KMS-11 (cell line): Measurements from ENCODE around the gene CAMKMT.

ENCODE experiments used
- H2AFZ ChIP-seq: fragments of 200-600 bp; sonication (generic); 2 replicates; pipeline ENCODE4 v1.6.1; 2016; ENCODE audit warnings: antibody characterized with exemption, mixed run types, low read depth
- H3K27ac ChIP-seq: fragments of 200-600 bp; sonication (generic); 2 replicates; pipeline ENCODE4 v1.6.1; 2016; ENCODE audit warnings: mild to moderate bottlenecking, mixed run types
- H3K27me3 ChIP-seq: fragments of 200-600 bp; sonication (generic); 2 replicates; pipeline ENCODE4 v1.6.1; 2017; ENCODE audit warnings: mild to moderate bottlenecking, low read depth, mixed run types, moderate library complexity; ENCODE audit not compliant: insufficient read depth
- H3K36me3 ChIP-seq: fragments of 200-600 bp; sonication (generic); 2 replicates; pipeline ENCODE4 v1.6.1; 2017; ENCODE audit warnings: mild to moderate bottlenecking, mixed run types; ENCODE audit not compliant: insufficient read depth
- H3K4me1 ChIP-seq: fragments of 200-600 bp; sonication (generic); 2 replicates; pipeline ENCODE4 v1.6.1; 2016; ENCODE audit warnings: mild to moderate bottlenecking, low read depth, mixed run types; ENCODE audit not compliant: poor library complexity, severe bottlenecking
- H3K4me2 ChIP-seq: fragments of 200-600 bp; sonication (generic); 2 replicates; pipeline ENCODE4 v1.7.0; 2016; ENCODE audit warnings: mild to moderate bottlenecking, mixed run types
- H3K4me3 ChIP-seq: fragments of 200-600 bp; sonication (generic); IDR thresholded peaks from 2 replicates; pipeline ENCODE4 v1.6.1; 2017; ENCODE audit warnings: low read depth, low read length, mixed read lengths; ENCODE audit not compliant: insufficient read depth
- H3K79me2 ChIP-seq: fragments of 200-600 bp; sonication (generic); 2 replicates; pipeline ENCODE4 v1.6.1; 2016; ENCODE audit warnings: low read depth, mixed run types; ENCODE audit not compliant: insufficient read depth
- H3K9ac ChIP-seq: fragments of 200-600 bp; sonication (generic); 2 replicates; pipeline ENCODE4 v1.6.1; 2016; ENCODE audit warnings: mild to moderate bottlenecking, mixed run types
- H4K20me1 ChIP-seq: fragments of 200-600 bp; sonication (generic); 2 replicates; pipeline ENCODE4 v1.6.1; 2016; ENCODE audit warnings: mild to moderate bottlenecking, mixed run types; ENCODE audit not compliant: insufficient read depth
- TF ChIP-seq, protein P1 (sequence below): fragments of 200-600 bp; sonication (generic); conservative IDR thresholded peaks from 2 replicates; pipeline ENCODE4 v1.6.1; 2017; ENCODE audit warnings: low read depth, mild to moderate bottlenecking, antibody characterized with exemption, low read length, moderate library complexity, mixed read lengths

The CAMKMT gene

DNA sequence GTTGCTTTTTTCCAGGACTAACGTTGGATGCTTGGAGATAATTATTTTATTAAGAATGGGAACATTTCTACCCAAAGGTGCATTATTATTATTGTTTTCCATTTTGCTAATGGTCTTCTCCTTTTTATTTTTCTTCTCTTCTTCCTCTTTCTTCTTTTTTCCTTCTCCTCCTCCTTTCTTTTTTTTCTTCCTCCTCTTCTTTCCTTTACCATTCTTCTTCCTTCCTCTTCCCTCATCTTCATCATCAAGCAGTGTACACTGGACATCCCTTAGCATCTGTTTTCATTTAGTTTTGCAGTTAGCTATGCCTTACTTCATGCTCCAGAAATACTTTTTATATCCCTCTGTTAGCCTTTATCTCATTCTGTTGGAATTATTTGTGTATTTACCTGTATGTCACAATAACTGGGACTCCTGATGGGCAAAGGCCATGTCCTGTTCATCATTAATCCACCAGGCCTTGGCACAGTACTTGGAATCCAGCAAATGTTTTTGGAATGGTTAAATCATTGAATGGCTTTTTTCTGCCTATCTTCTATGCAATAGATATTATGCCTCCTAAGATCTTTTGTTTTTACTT is 162.7 kb downstream of the CAMKMT start:
- TF ChIP-seq, protein P1, sequence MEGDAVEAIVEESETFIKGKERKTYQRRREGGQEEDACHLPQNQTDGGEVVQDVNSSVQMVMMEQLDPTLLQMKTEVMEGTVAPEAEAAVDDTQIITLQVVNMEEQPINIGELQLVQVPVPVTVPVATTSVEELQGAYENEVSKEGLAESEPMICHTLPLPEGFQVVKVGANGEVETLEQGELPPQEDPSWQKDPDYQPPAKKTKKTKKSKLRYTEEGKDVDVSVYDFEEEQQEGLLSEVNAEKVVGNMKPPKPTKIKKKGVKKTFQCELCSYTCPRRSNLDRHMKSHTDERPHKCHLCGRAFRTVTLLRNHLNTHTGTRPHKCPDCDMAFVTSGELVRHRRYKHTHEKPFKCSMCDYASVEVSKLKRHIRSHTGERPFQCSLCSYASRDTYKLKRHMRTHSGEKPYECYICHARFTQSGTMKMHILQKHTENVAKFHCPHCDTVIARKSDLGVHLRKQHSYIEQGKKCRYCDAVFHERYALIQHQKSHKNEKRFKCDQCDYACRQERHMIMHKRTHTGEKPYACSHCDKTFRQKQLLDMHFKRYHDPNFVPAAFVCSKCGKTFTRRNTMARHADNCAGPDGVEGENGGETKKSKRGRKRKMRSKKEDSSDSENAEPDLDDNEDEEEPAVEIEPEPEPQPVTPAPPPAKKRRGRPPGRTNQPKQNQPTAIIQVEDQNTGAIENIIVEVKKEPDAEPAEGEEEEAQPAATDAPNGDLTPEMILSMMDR, result no peak

DNA sequence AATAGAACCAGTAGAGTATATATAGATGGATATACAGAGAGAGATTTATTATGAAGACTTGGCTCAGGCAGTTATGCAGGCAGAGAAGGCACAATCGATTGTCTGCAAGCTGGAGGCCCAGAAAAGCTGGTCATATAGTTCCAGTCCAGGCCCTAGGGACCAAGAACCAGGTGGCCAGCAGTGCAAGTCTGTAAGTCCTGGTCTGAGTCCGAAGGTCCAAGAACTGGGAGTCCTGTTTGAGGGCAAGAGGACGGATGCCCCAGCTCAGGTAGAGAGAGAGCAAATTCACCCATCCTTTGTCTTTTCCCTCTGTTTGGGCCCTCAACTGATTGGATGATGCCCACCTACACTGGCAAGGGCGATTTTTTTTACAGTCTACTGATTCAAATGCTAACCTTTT is 164.6 kb downstream of the CAMKMT start:
- no peaks in the 10 kb centered on the region for H3K36me3 ChIP-seq
- H3K79me2 ChIP-seq, result no peaks in the 10 kb centered on the region
- H2AFZ ChIP-seq, result no peak overlapping the region
- H3K9ac ChIP-seq, result no peak overlapping the region
- no peak overlapping the region for H3K4me3 ChIP-seq
- H3K27ac ChIP-seq, result no peak overlapping the region
- no peaks in the 10 kb centered on the region for H4K20me1 ChIP-seq
- H3K4me2 ChIP-seq, result no peak overlapping the region
- no peaks in the 10 kb centered on the region for H3K27me3 ChIP-seq
- TF ChIP-seq, protein P1, result no peak
- H3K4me1 ChIP-seq, result no peaks in the 10 kb centered on the region

More for the DNA sequence above, 162.7 kb downstream of the CAMKMT start:
- Histone ChIP-seq H3K9ac (no peak overlapping the region), H3K79me2 (no peaks in the 10 kb centered on the region), H2AFZ (no peak overlapping the region), H3K27ac (no peak overlapping the region), H3K4me2 (no peak overlapping the region), H4K20me1 (no peaks in the 10 kb centered on the region), H3K4me3 (no peak overlapping the region), H3K36me3 (no peaks in the 10 kb centered on the region), H3K4me1 (no peaks in the 10 kb centered on the region), H3K27me3 (no peaks in the 10 kb centered on the region)

DNA sequence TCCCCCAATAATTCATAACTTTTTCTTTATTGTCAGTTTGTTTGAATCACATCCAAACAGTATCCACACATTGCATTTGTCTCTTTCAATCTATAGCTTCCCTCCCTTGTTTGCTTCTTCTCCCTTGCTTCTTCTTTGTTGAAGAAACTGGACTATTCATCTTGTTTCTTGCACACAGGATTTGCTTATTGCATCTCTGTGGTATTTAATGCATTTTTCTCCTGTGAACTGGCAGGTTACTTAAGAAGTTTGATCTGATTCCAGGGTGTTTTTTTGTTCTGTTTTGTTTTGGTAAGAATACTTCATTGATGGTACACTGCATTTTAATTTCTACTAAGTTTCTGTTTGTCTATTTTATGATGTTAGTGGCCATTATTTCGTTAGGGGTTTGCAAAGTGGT is 166.8 kb downstream of the CAMKMT start:
- Histone ChIP-seq H3K4me2 (no peak overlapping the region), H2AFZ (no peak overlapping the region), H3K4me3 (no peak overlapping the region), H3K79me2 (no peaks in the 10 kb centered on the region), H3K4me1 (no peaks in the 10 kb centered on the region), H3K9ac (no peak overlapping the region), H4K20me1 (no peaks in the 10 kb centered on the region), H3K27ac (no peak overlapping the region), H3K36me3 (no peaks in the 10 kb centered on the region), H3K27me3 (no peaks in the 10 kb centered on the region)
- TF ChIP-seq, protein P1, result no peak

DNA sequence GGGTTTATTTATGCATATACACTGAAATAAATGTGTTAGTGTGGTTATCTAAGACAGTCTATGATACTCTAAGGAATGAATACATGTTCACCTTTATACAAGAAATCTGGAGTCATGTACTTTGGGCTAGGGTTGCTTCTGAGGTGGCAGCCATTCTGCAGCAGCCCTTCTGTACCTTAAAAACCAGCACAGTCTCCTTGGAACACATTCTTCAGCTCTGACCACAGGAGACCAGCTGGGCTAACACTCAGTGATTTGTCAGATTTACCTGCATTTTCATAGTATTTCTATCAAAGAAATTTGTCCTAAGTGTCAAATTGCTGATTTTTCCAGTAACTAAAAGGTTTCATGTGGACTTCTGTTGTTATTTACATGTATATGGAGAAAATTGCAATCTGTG is 167.7 kb downstream of the CAMKMT start:
- TF ChIP-seq, protein P1, result no peak
- no peak overlapping the region for H3K27ac ChIP-seq
- H3K4me2 ChIP-seq, result no peak overlapping the region
- no peak overlapping the region for H3K4me3 ChIP-seq
- no peaks in the 10 kb centered on the region for H3K36me3 ChIP-seq
- H3K4me1 ChIP-seq, result no peaks in the 10 kb centered on the region
- no peak overlapping the region for H3K9ac ChIP-seq
- H4K20me1 ChIP-seq, result no peaks in the 10 kb centered on the region
- H2AFZ ChIP-seq, result no peak overlapping the region
- no peaks in the 10 kb centered on the region for H3K27me3 ChIP-seq
- no peaks in the 10 kb centered on the region for H3K79me2 ChIP-seq
